WI38 (cell line): ENCODE measurements around the gene TAF8.
"Not testable (repeated sequence)": the region's sequence is repeated elsewhere in the genome, so short reads cannot be mapped to it uniquely, and the experiment has no call there.

ENCODE experiments used
- H3K4me3 ChIP-seq: 2 replicates; pipeline ENCODE4 v1.5.1; 2011; ENCODE audit warnings: low read depth, mild to moderate bottlenecking, control low read depth, low read length
- TF ChIP-seq, protein P1 (sequence below): IDR thresholded peaks from 2 replicates; pipeline ENCODE4 v1.5.1; 2012; ENCODE audit warnings: low read depth, mild to moderate bottlenecking, control low read depth, low read length

The TAF8 gene

GRCh38 chr6:42029881-42030280 is 20.4 kb upstream of the TAF8 start:
- no peak overlapping the region for H3K4me3 ChIP-seq
- TF ChIP-seq, protein P1, sequence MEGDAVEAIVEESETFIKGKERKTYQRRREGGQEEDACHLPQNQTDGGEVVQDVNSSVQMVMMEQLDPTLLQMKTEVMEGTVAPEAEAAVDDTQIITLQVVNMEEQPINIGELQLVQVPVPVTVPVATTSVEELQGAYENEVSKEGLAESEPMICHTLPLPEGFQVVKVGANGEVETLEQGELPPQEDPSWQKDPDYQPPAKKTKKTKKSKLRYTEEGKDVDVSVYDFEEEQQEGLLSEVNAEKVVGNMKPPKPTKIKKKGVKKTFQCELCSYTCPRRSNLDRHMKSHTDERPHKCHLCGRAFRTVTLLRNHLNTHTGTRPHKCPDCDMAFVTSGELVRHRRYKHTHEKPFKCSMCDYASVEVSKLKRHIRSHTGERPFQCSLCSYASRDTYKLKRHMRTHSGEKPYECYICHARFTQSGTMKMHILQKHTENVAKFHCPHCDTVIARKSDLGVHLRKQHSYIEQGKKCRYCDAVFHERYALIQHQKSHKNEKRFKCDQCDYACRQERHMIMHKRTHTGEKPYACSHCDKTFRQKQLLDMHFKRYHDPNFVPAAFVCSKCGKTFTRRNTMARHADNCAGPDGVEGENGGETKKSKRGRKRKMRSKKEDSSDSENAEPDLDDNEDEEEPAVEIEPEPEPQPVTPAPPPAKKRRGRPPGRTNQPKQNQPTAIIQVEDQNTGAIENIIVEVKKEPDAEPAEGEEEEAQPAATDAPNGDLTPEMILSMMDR: no peak

DNA sequence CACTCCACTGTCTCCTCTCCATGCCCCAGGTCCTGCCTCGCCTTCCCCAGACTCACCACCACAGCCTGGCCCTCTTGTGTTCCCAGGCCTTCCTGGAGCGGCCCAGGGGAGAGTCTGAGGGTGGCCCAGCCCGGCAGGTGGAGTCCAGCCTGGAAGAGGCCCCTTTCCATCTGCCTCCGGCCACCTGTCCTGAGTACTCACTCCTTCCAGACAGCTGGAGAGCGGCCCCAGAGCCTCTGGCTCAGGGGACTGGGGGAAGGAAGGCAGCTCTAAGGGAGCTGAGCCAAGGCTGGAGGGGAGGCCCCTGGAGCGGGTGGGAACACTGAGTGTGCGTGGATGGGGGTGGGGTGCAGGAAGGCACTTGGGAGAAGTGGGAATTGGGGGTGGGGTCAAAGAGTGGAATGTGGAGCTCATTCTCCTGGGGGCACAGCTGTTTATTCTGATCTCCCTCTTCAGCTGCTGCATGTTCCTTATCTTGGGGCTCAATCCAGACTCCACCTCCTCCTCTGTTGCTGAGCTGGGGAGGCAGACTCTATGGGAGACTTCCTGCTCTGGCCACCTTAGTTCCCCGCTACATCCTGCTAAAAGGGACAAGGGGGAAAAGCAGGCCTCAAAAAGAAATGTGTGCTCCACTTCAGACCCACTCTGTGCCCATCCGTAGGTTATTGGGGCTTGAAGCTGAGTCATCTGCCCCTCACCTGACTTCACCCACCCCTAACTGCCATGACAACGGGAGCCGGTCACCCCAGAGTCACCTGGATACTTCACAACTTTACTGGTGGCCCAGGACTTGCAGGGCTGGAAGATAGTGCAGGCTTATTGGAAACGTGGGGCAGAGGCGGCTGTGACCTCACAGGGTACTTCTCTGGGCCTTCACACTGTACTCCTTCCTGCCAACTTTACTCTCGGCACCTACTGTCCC is 19.5 kb upstream of the TAF8 start:
- TF ChIP-seq, protein P1: no peak

GRCh38 chr6:42032366-42032765 is 18.0 kb upstream of the TAF8 start:
- no peak overlapping the region for H3K4me3 ChIP-seq
- TF ChIP-seq, protein P1: no peak

More for the DNA sequence above, 19.5 kb upstream of the TAF8 start:
- no peak overlapping the region for H3K4me3 ChIP-seq

DNA sequence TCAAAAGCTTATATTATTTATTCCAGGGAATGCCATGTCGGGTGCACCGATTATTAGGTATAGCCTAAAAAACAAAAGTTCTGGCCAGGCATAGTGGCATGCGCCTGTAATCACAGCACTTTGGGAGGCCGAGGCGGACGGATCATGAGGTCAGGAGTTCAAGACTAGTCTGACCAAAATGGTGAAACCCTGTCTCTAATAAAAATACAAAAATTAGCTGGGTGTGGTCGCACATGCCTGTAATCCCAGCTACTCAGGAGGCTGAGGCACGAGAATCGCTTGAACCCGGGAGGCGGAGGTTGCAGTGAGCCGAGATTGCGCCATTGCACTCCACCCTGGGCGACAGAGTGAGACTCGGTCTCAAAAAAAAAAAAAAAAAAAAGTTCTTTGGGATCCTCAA is 12.7 kb upstream of the TAF8 start:
- H3K4me3 ChIP-seq: not testable (repeated sequence)

- TF ChIP-seq, protein P1: no peak
- H3K4me3 ChIP-seq: no peak overlapping the region
Observed at GRCh38 chr6:42038163-42038562, 12.2 kb upstream of the TAF8 start.

GRCh38 chr6:42038811-42039408 is 11.4 kb upstream of the TAF8 start:
- TF ChIP-seq, protein P1: no peak
- no peak overlapping the region for H3K4me3 ChIP-seq

GRCh38 chr6:42040856-42041480 is 9.4 kb upstream of the TAF8 start:
- TF ChIP-seq, protein P1: no peak
- H3K4me3 ChIP-seq: no peak overlapping the region
